Transverse colon (tissue), 4 donors: ENCODE measurements around the gene DOHH.

Experiments
- CTCF ChIP-seq, 5 experiments: fragments of 200-600 bp in 3 of 5; fragments of 450-650 bp in 2 of 5; sonication (generic) in 3 of 5; IDR thresholded peaks; 1 replicate in 2 of 5; 2 replicates in 3 of 5; pipeline ENCODE4 v1.5.1; 2016 to 2017; ENCODE audit warnings: antibody characterized with exemption in 5 of 5, inconsistent platforms in 3 of 5, mild to moderate bottlenecking in 2 of 5, moderate library complexity in 1 of 5
- EP300 ChIP-seq: sonication (generic); formaldehyde crosslinking; IDR thresholded peaks from one replicate; pipeline ENCODE4 v1.6.1; 2017; ENCODE audit warnings: antibody characterized with exemption, low read depth
- POLR2A ChIP-seq: fragments of 450-650 bp; IDR thresholded peaks from one replicate; pipeline ENCODE4 v1.6.1; 2016; ENCODE audit warnings: antibody characterized with exemption, mild to moderate bottlenecking, moderate library complexity
- POLR2AphosphoS5 ChIP-seq, 3 donors: sonication (generic); formaldehyde crosslinking; IDR thresholded peaks; one replicate each; pipeline ENCODE4 v1.6.1; 2016; ENCODE audit warnings: antibody characterized with exemption in 3 of 3

GRCh38 chr19:3546119-3546518, 45.6 kb upstream of the DOHH start:
- TF ChIP-seq CTCF (IDR thresholded peaks at IDR 0.05), result no peak
- TF ChIP-seq POLR2AphosphoS5 (IDR thresholded peaks at IDR 0.05), result no peak
- no peak for TF ChIP-seq EP300
- TF ChIP-seq POLR2A, result no peak
